HG03280 (cell line): ENCODE data around the gene GPHN.

Source experiments
- ATAC-seq: cut with Tn5 transposase; IDR thresholded peaks from one replicate; pipeline ENCODE4 v1.9.1; 2021; ENCODE audit warnings: mild to moderate bottlenecking, moderate library complexity; ENCODE audit not compliant: unreplicated experiment

Gene GPHN

GRCh38 chr14:66596241-66596985 lies 88.5 kb downstream of the GPHN start:
- ATAC-seq, result no peak

- no peak for ATAC-seq
These were observed 92.5 kb downstream of the GPHN start for GRCh38 chr14:66600416-66600815.

- no peak for ATAC-seq
These were observed 94.1 kb downstream of the GPHN start for GRCh38 chr14:66601932-66602578.

- ATAC-seq, result no peak
These were observed 96.0 kb downstream of the GPHN start for GRCh38 chr14:66603945-66604344.

GRCh38 chr14:66606826-66607225 lies 98.9 kb downstream of the GPHN start:
- no peak for ATAC-seq

GRCh38 chr14:66610154-66610563 lies 102.2 kb downstream of the GPHN start:
- ATAC-seq, result no peak

- no peak for ATAC-seq
These were observed 105.4 kb downstream of the GPHN start for GRCh38 chr14:66613344-66613743.

GRCh38 chr14:66619952-66620351 lies 112.0 kb downstream of the GPHN start:
- no peak for ATAC-seq

- ATAC-seq, result no peak
These were observed 115.9 kb downstream of the GPHN start for GRCh38 chr14:66623838-66624237.

- no peak for ATAC-seq
These were observed 116.5 kb downstream of the GPHN start for GRCh38 chr14:66624336-66624937.

- ATAC-seq, result no peak
These were observed 120.7 kb downstream of the GPHN start for GRCh38 chr14:66628636-66629035.

GRCh38 chr14:66629499-66629898 lies 121.6 kb downstream of the GPHN start:
- no peak for ATAC-seq

- no peak for ATAC-seq
These were observed 126.9 kb downstream of the GPHN start for GRCh38 chr14:66634876-66635275.

GRCh38 chr14:66635435-66635834 lies 127.5 kb downstream of the GPHN start:
- no peak for ATAC-seq

- no peak for ATAC-seq
These were observed 128.3 kb downstream of the GPHN start for GRCh38 chr14:66636240-66636639.

GRCh38 chr14:66638689-66639088 lies 130.7 kb downstream of the GPHN start:
- no peak for ATAC-seq

- ATAC-seq, result no peak
These were observed 134.1 kb downstream of the GPHN start for GRCh38 chr14:66641861-66642635.

GRCh38 chr14:66643344-66643743 lies 135.4 kb downstream of the GPHN start:
- no peak for ATAC-seq

- no peak for ATAC-seq
These were observed 137.8 kb downstream of the GPHN start for GRCh38 chr14:66645716-66646115.

GRCh38 chr14:66649498-66649897 lies 141.6 kb downstream of the GPHN start:
- peak; percentile 77 for ATAC-seq

GRCh38 chr14:66650491-66650911 lies 142.6 kb downstream of the GPHN start:
- ATAC-seq, result no peak
